ENCODE results near the gene ADAMTS3. TPM values are rescaled to one million over a fixed set of nuclear protein-coding genes. Genes with fewer than 3 reads are reported as not detected.

Gene ADAMTS3
- total RNA-seq, 1 experiment from 2014 or later: 0.39 TPM

GRCh38 chr4:72451349-72451748 lies 117.7 kb downstream of the ADAMTS3 start:
- no peaks in the 10 kb centered on the region for H3K4me1 ChIP-seq (ENCODE audit: control insufficient read depth, insufficient read depth, low read length)
- intact Hi-C loops (cut with micrococcal nuclease; ENCODE audit: unreplicated experiment): no loop called here
- in situ Hi-C loops (cut with HindIII; ENCODE audit: low pct_unique_long_range_greater_than_20kb, low sequenced_read_pairs): no loop called here
- BruUV-seq (replicated peaks): no TSS peak
- ATAC-seq (no peak), DNase-seq (ENCODE audit: low read depth, low spot score) (no peak)
- no peak overlapping the region for H3K4me3 ChIP-seq (ENCODE audit: low read depth in 2 of 2, low read length in 2 of 2)
- H3K27me3 ChIP-seq (ENCODE audit: control insufficient read depth, insufficient read depth, low read length): no peaks in the 10 kb centered on the region
- no peaks in the 10 kb centered on the region for H3K9me3 ChIP-seq (ENCODE audit: control insufficient read depth, insufficient read depth, low read depth, low read length)
- no peaks in the 10 kb centered on the region for H3K36me3 ChIP-seq (ENCODE audit: control insufficient read depth, insufficient read depth, low read length)
- ChIA-PET CTCF (no interaction called here), POLR2A (no interaction called here)
- H3K27ac ChIP-seq (ENCODE audit: low read length): no peak overlapping the region
- TF ChIP-seq SIN3A (IDR thresholded peaks at IDR 0.05; ENCODE audit: borderline replicate concordance, insufficient read depth, low read depth, low read length): no peak
- TF ChIP-seq REST (IDR thresholded peaks at IDR 0.05; ENCODE audit: insufficient read depth in 1 of 2, low read depth in 2 of 2, low read length in 1 of 2): no peak
- no peak for TF ChIP-seq TCF7L2 (IDR thresholded peaks at IDR 0.05; ENCODE audit: low read depth, low read length)
- no peak for TF ChIP-seq POLR2AphosphoS5 (IDR thresholded peaks at IDR 0.05; ENCODE audit: low read depth, low read length)
- TF ChIP-seq, protein P1, sequence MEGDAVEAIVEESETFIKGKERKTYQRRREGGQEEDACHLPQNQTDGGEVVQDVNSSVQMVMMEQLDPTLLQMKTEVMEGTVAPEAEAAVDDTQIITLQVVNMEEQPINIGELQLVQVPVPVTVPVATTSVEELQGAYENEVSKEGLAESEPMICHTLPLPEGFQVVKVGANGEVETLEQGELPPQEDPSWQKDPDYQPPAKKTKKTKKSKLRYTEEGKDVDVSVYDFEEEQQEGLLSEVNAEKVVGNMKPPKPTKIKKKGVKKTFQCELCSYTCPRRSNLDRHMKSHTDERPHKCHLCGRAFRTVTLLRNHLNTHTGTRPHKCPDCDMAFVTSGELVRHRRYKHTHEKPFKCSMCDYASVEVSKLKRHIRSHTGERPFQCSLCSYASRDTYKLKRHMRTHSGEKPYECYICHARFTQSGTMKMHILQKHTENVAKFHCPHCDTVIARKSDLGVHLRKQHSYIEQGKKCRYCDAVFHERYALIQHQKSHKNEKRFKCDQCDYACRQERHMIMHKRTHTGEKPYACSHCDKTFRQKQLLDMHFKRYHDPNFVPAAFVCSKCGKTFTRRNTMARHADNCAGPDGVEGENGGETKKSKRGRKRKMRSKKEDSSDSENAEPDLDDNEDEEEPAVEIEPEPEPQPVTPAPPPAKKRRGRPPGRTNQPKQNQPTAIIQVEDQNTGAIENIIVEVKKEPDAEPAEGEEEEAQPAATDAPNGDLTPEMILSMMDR (IDR thresholded peaks at IDR 0.05): no peak

- Histone ChIP-seq H3K27me3 (ENCODE audit: control insufficient read depth, insufficient read depth, low read length) (no peaks in the 10 kb centered on the region), H3K4me1 (ENCODE audit: control insufficient read depth, insufficient read depth, low read length) (no peaks in the 10 kb centered on the region), H3K9me3 (ENCODE audit: control insufficient read depth, insufficient read depth, low read depth, low read length) (no peaks in the 10 kb centered on the region), H3K27ac (ENCODE audit: low read length) (no peak overlapping the region), H3K36me3 (ENCODE audit: control insufficient read depth, insufficient read depth, low read length) (no peaks in the 10 kb centered on the region), H3K4me3 (ENCODE audit: low read depth in 2 of 2, low read length in 2 of 2) (no peak overlapping the region)
- DNase-seq (ENCODE audit: low read depth, low spot score) (no peak), ATAC-seq (no peak)
- in situ Hi-C loops (cut with HindIII; ENCODE audit: low pct_unique_long_range_greater_than_20kb, low sequenced_read_pairs): no loop called here
- no TSS peak for BruUV-seq (replicated peaks)
- POLR2A ChIA-PET: no interaction called here
- CTCF ChIA-PET: no interaction called here
- intact Hi-C loops (cut with micrococcal nuclease; ENCODE audit: unreplicated experiment): no loop called here
- TF ChIP-seq SIN3A (IDR thresholded peaks at IDR 0.05; ENCODE audit: borderline replicate concordance, insufficient read depth, low read depth, low read length): no peak
- TF ChIP-seq, protein P1 (IDR thresholded peaks at IDR 0.05): no peak
Measured at GRCh38 chr4:72449705-72450104, 119.3 kb downstream of the ADAMTS3 start.

DNA sequence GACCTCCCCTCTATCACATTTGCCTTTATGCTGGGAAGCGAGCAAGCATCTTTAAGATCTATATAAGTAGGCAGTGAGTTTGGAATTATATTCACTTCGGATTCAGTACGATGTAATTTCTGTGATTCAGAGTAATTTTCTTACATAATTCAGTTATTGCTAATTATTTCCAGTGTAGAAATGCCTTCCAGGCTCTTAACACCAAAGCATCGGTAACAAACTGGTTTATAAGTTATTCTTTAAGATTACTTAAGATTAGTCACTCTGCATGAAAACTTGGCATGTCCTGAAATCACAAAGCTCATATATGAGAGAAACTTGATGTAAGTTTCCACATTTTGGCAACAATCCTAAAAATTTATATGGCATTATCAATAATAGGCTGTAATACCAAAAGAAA lies 120.8 kb downstream of the ADAMTS3 start:
- Histone ChIP-seq H3K27ac (ENCODE audit: low read length) (no peak overlapping the region), H3K4me1 (ENCODE audit: control insufficient read depth, insufficient read depth, low read length) (no peaks in the 10 kb centered on the region), H3K27me3 (ENCODE audit: control insufficient read depth, insufficient read depth, low read length) (no peaks in the 10 kb centered on the region), H3K36me3 (ENCODE audit: control insufficient read depth, insufficient read depth, low read length) (no peaks in the 10 kb centered on the region), H3K4me3 (ENCODE audit: low read depth in 2 of 2, low read length in 2 of 2) (no peak overlapping the region), H3K9me3 (ENCODE audit: control insufficient read depth, insufficient read depth, low read depth, low read length) (no peaks in the 10 kb centered on the region)
- DNase-seq (ENCODE audit: low read depth, low spot score) (no peak), ATAC-seq (no peak)
- BruUV-seq (replicated peaks): no TSS peak
- intact Hi-C loops (cut with micrococcal nuclease; ENCODE audit: unreplicated experiment): no loop called here
- POLR2A ChIA-PET: no interaction called here
- CTCF ChIA-PET: no interaction called here
- in situ Hi-C loops (cut with HindIII; ENCODE audit: low pct_unique_long_range_greater_than_20kb, low sequenced_read_pairs): no loop called here
- TF ChIP-seq REST (IDR thresholded peaks at IDR 0.05; ENCODE audit: insufficient read depth in 1 of 2, low read depth in 2 of 2, low read length in 1 of 2) (no peak), SIN3A (IDR thresholded peaks at IDR 0.05; ENCODE audit: borderline replicate concordance, insufficient read depth, low read depth, low read length) (no peak), TCF7L2 (IDR thresholded peaks at IDR 0.05; ENCODE audit: low read depth, low read length) (no peak), POLR2AphosphoS5 (IDR thresholded peaks at IDR 0.05; ENCODE audit: low read depth, low read length) (no peak)
- TF ChIP-seq, protein P1 (IDR thresholded peaks at IDR 0.05): no peak

All from Panc1 (cell line).